Measurements from ENCODE around the gene LETM1. TPM values are rescaled to one million over a fixed set of nuclear protein-coding genes. Genes with fewer than 3 reads are reported as not detected.

LETM1 gene
- total and polyA plus RNA-seq, 2 experiments from 2014 or later = 29.4 to 46.0 TPM

- no peak for DNase-seq (ENCODE audit: low spot score)
- Histone ChIP-seq H3K79me2 (peaks cover 30% of the 10 kb centered on the region), H3K9me3 (ENCODE audit: low read depth) (no peaks in the 10 kb centered on the region), H3K4me2 (no peak overlapping the region), H3K9me2 (replicated peaks; ENCODE audit: insufficient read depth) (no peaks in the 10 kb centered on the region), H3K4me1 (ENCODE audit: insufficient read depth) (no peaks in the 10 kb centered on the region), H2AFZ (no peak overlapping the region), H3K27ac (no peak overlapping the region), H3K4me3 (no peak overlapping the region), H3K36me3 (replicated peaks; ENCODE audit: insufficient read depth, low read depth) (no peaks in the 10 kb centered on the region), H3K27me3 (no peaks in the 10 kb centered on the region), H4K20me1 (ENCODE audit: insufficient read depth, poor library complexity, severe bottlenecking) (peaks cover 6% of the 10 kb centered on the region)
- WGBS (ENCODE audit: low lambda C conversion rate, missing lambda C conversion rate) = 95% methylated on average over 13 of the region's 13 CpGs
- TF ChIP-seq, protein P1, sequence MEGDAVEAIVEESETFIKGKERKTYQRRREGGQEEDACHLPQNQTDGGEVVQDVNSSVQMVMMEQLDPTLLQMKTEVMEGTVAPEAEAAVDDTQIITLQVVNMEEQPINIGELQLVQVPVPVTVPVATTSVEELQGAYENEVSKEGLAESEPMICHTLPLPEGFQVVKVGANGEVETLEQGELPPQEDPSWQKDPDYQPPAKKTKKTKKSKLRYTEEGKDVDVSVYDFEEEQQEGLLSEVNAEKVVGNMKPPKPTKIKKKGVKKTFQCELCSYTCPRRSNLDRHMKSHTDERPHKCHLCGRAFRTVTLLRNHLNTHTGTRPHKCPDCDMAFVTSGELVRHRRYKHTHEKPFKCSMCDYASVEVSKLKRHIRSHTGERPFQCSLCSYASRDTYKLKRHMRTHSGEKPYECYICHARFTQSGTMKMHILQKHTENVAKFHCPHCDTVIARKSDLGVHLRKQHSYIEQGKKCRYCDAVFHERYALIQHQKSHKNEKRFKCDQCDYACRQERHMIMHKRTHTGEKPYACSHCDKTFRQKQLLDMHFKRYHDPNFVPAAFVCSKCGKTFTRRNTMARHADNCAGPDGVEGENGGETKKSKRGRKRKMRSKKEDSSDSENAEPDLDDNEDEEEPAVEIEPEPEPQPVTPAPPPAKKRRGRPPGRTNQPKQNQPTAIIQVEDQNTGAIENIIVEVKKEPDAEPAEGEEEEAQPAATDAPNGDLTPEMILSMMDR (IDR thresholded peaks at IDR 0.05; ENCODE audit: poor library complexity) = no peak
Measured at GRCh38 chr4:1842339-1842895, 13.5 kb downstream of the LETM1 start.

GRCh38 chr4:1841887-1842210 lies 14.1 kb downstream of the LETM1 start:
- no peak for DNase-seq (ENCODE audit: low spot score)
- no peaks in the 10 kb centered on the region for H3K27me3 ChIP-seq
- TF ChIP-seq EZH2phosphoT487 (IDR thresholded peaks at IDR 0.05; ENCODE audit: low read depth, severe bottlenecking, unreplicated experiment) (no peak), EZH2 (IDR thresholded peaks at IDR 0.05; ENCODE audit: borderline replicate concordance) (no peak)
- TF ChIP-seq, protein P1 (IDR thresholded peaks at IDR 0.05; ENCODE audit: poor library complexity) = no peak
- H3K27ac ChIP-seq = no peak overlapping the region
- WGBS (ENCODE audit: low lambda C conversion rate, missing lambda C conversion rate) = 95% methylated on average over 9 of the region's 9 CpGs
- H3K4me2 ChIP-seq = no peak overlapping the region
- H3K4me3 ChIP-seq = no peak overlapping the region
- peaks cover 6% of the 10 kb centered on the region for H4K20me1 ChIP-seq (ENCODE audit: insufficient read depth, poor library complexity, severe bottlenecking)
- peaks cover 27% of the 10 kb centered on the region for H3K79me2 ChIP-seq
- no peak overlapping the region for H2AFZ ChIP-seq
- H3K9me2 ChIP-seq (replicated peaks; ENCODE audit: insufficient read depth) = no peaks in the 10 kb centered on the region
- H3K4me1 ChIP-seq (ENCODE audit: insufficient read depth) = no peaks in the 10 kb centered on the region
- H3K9me3 ChIP-seq (ENCODE audit: low read depth) = no peaks in the 10 kb centered on the region
- H3K36me3 ChIP-seq (replicated peaks; ENCODE audit: insufficient read depth, low read depth) = no peaks in the 10 kb centered on the region

GRCh38 chr4:1841201-1841886 lies 14.6 kb downstream of the LETM1 start:
- no peak overlapping the region for H2AFZ ChIP-seq
- no peak overlapping the region for H3K4me2 ChIP-seq
- no peaks in the 10 kb centered on the region for H3K9me2 ChIP-seq (replicated peaks; ENCODE audit: insufficient read depth)
- 97% methylated on average over 31 of the region's 31 CpGs for WGBS (ENCODE audit: low lambda C conversion rate, missing lambda C conversion rate)
- no peaks in the 10 kb centered on the region for H3K27me3 ChIP-seq
- DNase-seq (ENCODE audit: low spot score) = no peak
- TF ChIP-seq, protein P1 (IDR thresholded peaks at IDR 0.05; ENCODE audit: poor library complexity) = no peak
- no peak for TF ChIP-seq EZH2 (IDR thresholded peaks at IDR 0.05; ENCODE audit: borderline replicate concordance)
- TF ChIP-seq EZH2phosphoT487 (IDR thresholded peaks at IDR 0.05; ENCODE audit: low read depth, severe bottlenecking, unreplicated experiment) = no peak
- no peaks in the 10 kb centered on the region for H3K36me3 ChIP-seq (replicated peaks; ENCODE audit: insufficient read depth, low read depth)
- H3K4me3 ChIP-seq = no peak overlapping the region
- H3K79me2 ChIP-seq = peaks cover 25% of the 10 kb centered on the region
- no peak overlapping the region for H3K27ac ChIP-seq
- H3K9me3 ChIP-seq (ENCODE audit: low read depth) = no peaks in the 10 kb centered on the region
- H4K20me1 ChIP-seq (ENCODE audit: insufficient read depth, poor library complexity, severe bottlenecking) = peaks cover 6% of the 10 kb centered on the region
- no peaks in the 10 kb centered on the region for H3K4me1 ChIP-seq (ENCODE audit: insufficient read depth)
